ENCODE measurements around the gene SMIM7. TPM values are rescaled to one million over a fixed set of nuclear protein-coding genes. Genes with fewer than 3 reads are reported as not detected.
A peak's percentile ranks its signal among the peaks of the same experiment; 100 is the strongest.

SMIM7 gene
- total and polyA plus RNA-seq, 11 donors: 27.1 to 73.1 (median 45.2) TPM

DNA sequence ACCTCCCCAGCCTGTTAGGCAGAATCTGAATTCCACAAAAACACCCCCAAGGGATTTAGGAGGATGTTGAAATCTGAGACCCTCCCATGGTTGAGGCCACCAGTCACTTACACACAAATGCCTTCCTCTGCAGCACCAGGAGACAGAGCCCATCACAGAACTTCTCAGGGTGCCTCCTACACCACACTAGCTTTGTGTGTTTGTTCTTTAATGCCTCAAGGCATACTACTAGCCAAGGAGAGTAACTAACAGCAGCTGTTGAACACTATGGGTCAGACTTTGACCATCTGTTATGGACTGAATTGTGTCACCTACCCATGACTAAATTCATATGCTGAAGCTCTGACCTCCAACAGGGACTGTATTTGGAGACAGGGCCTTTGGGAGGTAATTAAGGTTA, 22.4 kb downstream of the SMIM7 start:
- Histone ChIP-seq H3K9me3 (no peaks in the 10 kb centered on the region), H3K4me1 (peaks cover 0 to 9% (median 2%) of the 10 kb centered on the region in 12 donors), H3K27me3 (no peaks in the 10 kb centered on the region), H3K36me3 (peaks cover 0 to 94% (median 83%) of the 10 kb centered on the region in 9 donors), H3K27ac (no peak overlapping the region), H3K4me3 (no peak overlapping the region)
- no peak for TF ChIP-seq POLR2A (IDR thresholded peaks at IDR 0.05)
- TF ChIP-seq, protein P1, sequence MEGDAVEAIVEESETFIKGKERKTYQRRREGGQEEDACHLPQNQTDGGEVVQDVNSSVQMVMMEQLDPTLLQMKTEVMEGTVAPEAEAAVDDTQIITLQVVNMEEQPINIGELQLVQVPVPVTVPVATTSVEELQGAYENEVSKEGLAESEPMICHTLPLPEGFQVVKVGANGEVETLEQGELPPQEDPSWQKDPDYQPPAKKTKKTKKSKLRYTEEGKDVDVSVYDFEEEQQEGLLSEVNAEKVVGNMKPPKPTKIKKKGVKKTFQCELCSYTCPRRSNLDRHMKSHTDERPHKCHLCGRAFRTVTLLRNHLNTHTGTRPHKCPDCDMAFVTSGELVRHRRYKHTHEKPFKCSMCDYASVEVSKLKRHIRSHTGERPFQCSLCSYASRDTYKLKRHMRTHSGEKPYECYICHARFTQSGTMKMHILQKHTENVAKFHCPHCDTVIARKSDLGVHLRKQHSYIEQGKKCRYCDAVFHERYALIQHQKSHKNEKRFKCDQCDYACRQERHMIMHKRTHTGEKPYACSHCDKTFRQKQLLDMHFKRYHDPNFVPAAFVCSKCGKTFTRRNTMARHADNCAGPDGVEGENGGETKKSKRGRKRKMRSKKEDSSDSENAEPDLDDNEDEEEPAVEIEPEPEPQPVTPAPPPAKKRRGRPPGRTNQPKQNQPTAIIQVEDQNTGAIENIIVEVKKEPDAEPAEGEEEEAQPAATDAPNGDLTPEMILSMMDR (IDR thresholded peaks at IDR 0.05): no peak
- ATAC-seq (peak in 1 of 4 donors; percentile 55), DNase-seq (no peak)
- intact Hi-C loops (cut with DNase I): no loop called here

DNA sequence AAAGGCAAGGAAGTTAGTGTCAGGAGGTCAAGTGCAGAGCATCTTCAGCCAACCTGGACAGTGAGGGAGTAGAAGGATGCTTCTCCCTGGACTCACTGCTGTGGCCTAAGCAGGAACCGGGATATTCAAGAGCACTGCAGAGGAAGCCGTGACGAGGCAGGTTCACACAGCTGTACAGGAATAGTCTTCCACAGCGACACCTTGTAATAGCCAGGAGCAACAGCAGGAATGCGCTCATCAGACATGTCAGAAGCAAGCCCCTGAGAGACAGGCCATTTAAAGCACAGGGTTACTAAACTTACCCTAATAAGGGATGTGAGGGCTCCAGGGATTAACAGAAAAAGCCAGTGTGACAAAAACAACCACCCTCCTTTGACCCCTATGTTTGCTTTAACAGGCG, 28.5 kb downstream of the SMIM7 start:
- WGBS, 4 donors: 86 to 91% (median 91%) methylated on average over 6 of the region's 6 CpGs
- DNase-seq (no peak), ATAC-seq (no peak)
- no peak overlapping the region for H3K4me3 ChIP-seq
- H3K4me1 ChIP-seq: peaks cover 4 to 28% (median 17%) of the 10 kb centered on the region in 12 donors
- peaks cover 0 to 58% (median 52%) of the 10 kb centered on the region in 9 donors for H3K36me3 ChIP-seq
- TF ChIP-seq, protein P1 (IDR thresholded peaks at IDR 0.05): no peak
- TF ChIP-seq POLR2A (IDR thresholded peaks at IDR 0.05): no peak
- no peak overlapping the region for H3K27ac ChIP-seq
- H3K27me3 ChIP-seq: no peaks in the 10 kb centered on the region
- intact Hi-C loops (cut with DNase I): no loop called here
- H3K9me3 ChIP-seq: no peaks in the 10 kb centered on the region

DNA sequence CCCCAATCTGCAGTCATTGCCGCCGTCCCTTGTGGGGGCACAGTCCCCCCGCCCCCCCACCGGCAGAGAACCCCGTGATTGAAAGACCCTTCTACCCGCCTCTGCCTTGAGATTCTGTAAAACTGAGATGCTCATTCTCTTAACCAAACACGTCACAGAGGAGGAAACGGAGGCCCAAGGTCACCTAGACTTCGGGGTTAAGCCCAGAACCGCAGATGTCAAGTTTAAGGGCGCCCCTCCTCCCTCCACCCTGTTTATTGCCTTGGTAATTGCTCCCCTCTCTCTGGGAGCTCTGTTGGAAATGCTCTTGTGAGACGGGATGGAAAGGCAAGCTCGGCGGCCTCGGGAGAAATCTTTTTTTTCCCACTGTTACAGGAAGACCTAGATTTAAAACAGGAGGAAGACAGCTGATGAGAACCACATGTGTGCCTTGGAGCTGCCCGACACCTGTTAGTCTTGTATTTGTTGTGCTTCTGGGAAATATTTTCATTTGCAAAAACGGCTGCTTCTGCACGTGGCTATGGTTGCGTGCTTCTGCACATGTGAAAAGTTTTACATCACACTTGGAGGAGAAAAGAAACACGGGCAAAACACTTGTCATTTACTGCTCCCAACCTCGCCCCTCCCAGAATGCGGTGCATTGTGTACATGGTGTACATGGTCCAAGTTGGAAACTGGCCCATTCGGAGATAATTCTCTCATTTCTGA, 30.8 kb downstream of the SMIM7 start:
- H3K36me3 ChIP-seq: peaks cover 0 to 52% (median 38%) of the 10 kb centered on the region in 9 donors
- TF ChIP-seq POLR2A (IDR thresholded peaks at IDR 0.05): no peak
- TF ChIP-seq, protein P1 (IDR thresholded peaks at IDR 0.05): no peak
- 2 to 3% (median 2%) methylated on average over 19 to 23 of the region's 23 CpGs for WGBS, 4 donors
- H3K4me3 ChIP-seq: peak overlapping the region; percentile 75 to 99 (median 90)
- no peaks in the 10 kb centered on the region for H3K27me3 ChIP-seq
- ATAC-seq: peak; percentile 0 to 44 (median 6)
- peak overlapping the region; percentile 92 to 99 (median 98) for H3K27ac ChIP-seq
- intact Hi-C loops (cut with DNase I): loop anchor here in 9 of 10 donors (1.0 to 5.0 kb wide), 7 partner anchors 31 to 86 kb away; partner anchors contain the start of genes SLC35E1 (in 5 of the 9), SMIM7 (in 5 of the 9), TMEM38A (in 3 of the 9) and CHERP (in 1 of the 9)
- no peaks in the 10 kb centered on the region for H3K9me3 ChIP-seq
- DNase-seq: peak in 4 of 5 donors; percentile 48 to 70 (median 57)
- peaks cover 4 to 51% (median 37%) of the 10 kb centered on the region in 12 donors for H3K4me1 ChIP-seq

Measured in heart left ventricle (tissue), 16 donors.